IMR-90 (cell line): ENCODE measurements around the gene PGA3. TPM values are rescaled to one million over a fixed set of nuclear protein-coding genes. Genes with fewer than 3 reads are reported as not detected.

Source experiments
- ATAC-seq: fragments of 200-7000 bp; cut with Tn5 transposase; 2 replicates; pipeline ENCODE4 v1.9.1; 2020; ENCODE audit warnings: low read depth, mild to moderate bottlenecking, moderate library complexity
- BruUV-seq: library from RNA; stranded (reverse); fragments of 400-500 nt; replicated peaks from 2 replicates; lab custom pipeline; 2021; lab: Mats Ljungman, UMichigan
- CTCF ChIA-PET: fragments of 300-600 bp; formaldehyde crosslinking; extraction: SDS; loops from one replicate; lab custom pipeline; 2021; ENCODE audit warnings: antibody characterized with exemption; lab: Yijun Ruan, JAX
- POLR2A ChIA-PET: fragments of 300-600 bp; sonication (Branson Sonifier 250); formaldehyde crosslinking; loops from one replicate; lab custom pipeline; 2022; ENCODE audit warnings: antibody characterized with exemption; ENCODE audit not compliant: unreplicated experiment; lab: Charles Lee
- DNase-seq: peaks from one replicate; pipeline ENCODE4 v3.0.0; 2013
- H2AFZ ChIP-seq: replicated peaks from 2 replicates; pipeline ENCODE3; 2013; ENCODE audit warnings: low read length, mild to moderate bottlenecking; ENCODE audit not compliant: poor library complexity
- H2AK5ac ChIP-seq: 2 replicates; pipeline ENCODE4 v1.6.1; 2013; ENCODE audit warnings: low read depth, low read length, inconsistent platforms
- H2AK9ac ChIP-seq: replicated peaks from 2 replicates; pipeline ENCODE3; 2013; ENCODE audit warnings: mild to moderate bottlenecking, low read depth, low read length, moderate library complexity; ENCODE audit not compliant: poor library complexity
- H2BK120ac ChIP-seq: 2 replicates; pipeline ENCODE4 v1.6.1; 2013; ENCODE audit warnings: low read depth, low read length, inconsistent platforms
- H2BK15ac ChIP-seq: 3 replicates; pipeline ENCODE4 v1.6.1; 2013; ENCODE audit warnings: low read depth, low read length, inconsistent platforms
- H2BK20ac ChIP-seq: 2 replicates; pipeline ENCODE4 v1.6.1; 2013; ENCODE audit warnings: low read depth, mild to moderate bottlenecking, inconsistent platforms, low read length, moderate library complexity
- H2BK5ac ChIP-seq: 2 replicates; pipeline ENCODE4 v1.6.1; 2013; ENCODE audit warnings: mild to moderate bottlenecking, low read depth, low read length, inconsistent platforms; ENCODE audit not compliant: poor library complexity, severe bottlenecking
- H3K14ac ChIP-seq: replicated peaks from 2 replicates; pipeline ENCODE4 v1.6.1; 2013; ENCODE audit warnings: low read depth, low read length, inconsistent platforms
- H3K18ac ChIP-seq: 2 replicates; pipeline ENCODE4 v1.6.1; 2013; ENCODE audit warnings: low read depth, low read length, control low read depth
- H3K23ac ChIP-seq: 2 replicates; pipeline ENCODE4 v1.6.1; 2013; ENCODE audit warnings: low read depth, low read length, inconsistent platforms
- H3K27ac ChIP-seq: 2 replicates; pipeline ENCODE4 v1.5.1; 2013; ENCODE audit warnings: mild to moderate bottlenecking, control low read depth, low read length; ENCODE audit not compliant: insufficient read depth
- H3K27me3 ChIP-seq: 2 replicates; pipeline ENCODE4 v1.6.1; 2013; ENCODE audit warnings: low read length; ENCODE audit not compliant: control insufficient read depth, insufficient read depth
- H3K36me3 ChIP-seq: 2 replicates; pipeline ENCODE4 v1.6.1; 2013; ENCODE audit warnings: low read length, mixed read lengths; ENCODE audit not compliant: control insufficient read depth, insufficient read depth
- H3K4ac ChIP-seq: 2 replicates; pipeline ENCODE4 v1.6.1; 2013; ENCODE audit warnings: low read depth, low read length, inconsistent platforms
- H3K4me1 ChIP-seq: 2 replicates; pipeline ENCODE4 v1.6.1; 2013; ENCODE audit warnings: low read length, mixed read lengths; ENCODE audit not compliant: control insufficient read depth, insufficient read depth
- H3K4me2 ChIP-seq: 2 replicates; pipeline ENCODE4 v1.6.1; 2013; ENCODE audit warnings: low read depth, mild to moderate bottlenecking, control low read depth, low read length, moderate library complexity
- H3K4me3 ChIP-seq: 2 replicates; pipeline ENCODE4 v1.5.1; 2013; ENCODE audit warnings: low read depth, mild to moderate bottlenecking, control low read depth, low read length, moderate library complexity; ENCODE audit not compliant: insufficient read depth
- H3K56ac ChIP-seq: 2 replicates; pipeline ENCODE4 v1.6.1; 2013; ENCODE audit warnings: low read length, inconsistent platforms; ENCODE audit not compliant: insufficient read depth; ENCODE audit errors: extremely low read depth
- H3K79me1 ChIP-seq, 2 experiments: 2 replicates each; pipeline ENCODE4 v1.6.1; 2013; ENCODE audit warnings: low read length in 2 of 2, inconsistent platforms in 1 of 2, low read depth in 1 of 2
- H3K9ac ChIP-seq: 2 replicates; pipeline ENCODE4 v1.6.1; 2013; ENCODE audit warnings: low read depth, low read length, control low read depth
- H3K9me1 ChIP-seq: 2 replicates; pipeline ENCODE4 v1.6.1; 2013; ENCODE audit warnings: low read length, inconsistent platforms; ENCODE audit not compliant: insufficient read depth
- H3K9me3 ChIP-seq: 2 replicates; pipeline ENCODE4 v1.6.1; 2013; ENCODE audit warnings: low read length; ENCODE audit not compliant: control insufficient read depth, insufficient read depth
- H4K20me1 ChIP-seq: 2 replicates; pipeline ENCODE4 v1.6.1; 2013; ENCODE audit warnings: low read length, inconsistent platforms; ENCODE audit not compliant: insufficient read depth
- H4K5ac ChIP-seq: 2 replicates; pipeline ENCODE4 v1.6.1; 2013; ENCODE audit warnings: mild to moderate bottlenecking, low read depth, low read length, control low read depth
- H4K8ac ChIP-seq, 2 experiments: 2 replicates each; pipeline ENCODE4 v1.6.1; 2013; ENCODE audit warnings: low read depth in 2 of 2, low read length in 2 of 2, control low read depth in 1 of 2, inconsistent platforms in 1 of 2
- H4K91ac ChIP-seq: 2 replicates; pipeline ENCODE4 v1.6.1; 2013; ENCODE audit warnings: low read depth, low read length, inconsistent platforms; ENCODE audit not compliant: insufficient read depth
- BHLHE40 ChIP-seq: fragments of 150-350 bp; IDR thresholded peaks from 2 replicates; pipeline ENCODE4 v1.6.1; 2016; ENCODE audit warnings: mild to moderate bottlenecking, low read depth, low read length
- CEBPB ChIP-seq: IDR thresholded peaks from 2 replicates; pipeline ENCODE4 v1.6.1; 2012; ENCODE audit warnings: low read depth, low read length, improper control_type of control experiment
- CTCF ChIP-seq: conservative IDR thresholded peaks from 2 replicates; pipeline ENCODE4 v1.5.1; 2012; ENCODE audit warnings: mild to moderate bottlenecking, low read depth, low read length, improper control_type of control experiment
- ELK1 ChIP-seq: fragments of 150-350 bp; IDR thresholded peaks from 2 replicates; pipeline ENCODE4 v1.6.1; 2016; ENCODE audit warnings: low read depth, mild to moderate bottlenecking, low read length, moderate library complexity, borderline replicate concordance
- FOS ChIP-seq: fragments of 150-350 bp; IDR thresholded peaks from 2 replicates; pipeline ENCODE4 v1.6.1; 2016; ENCODE audit warnings: low read depth, low read length
- MAFK ChIP-seq: IDR thresholded peaks from 2 replicates; pipeline ENCODE4 v1.6.1; 2012; ENCODE audit warnings: low read depth, low read length, improper control_type of control experiment
- MAZ ChIP-seq: IDR thresholded peaks from 2 replicates; pipeline ENCODE4 v1.6.1; 2012; ENCODE audit warnings: low read depth, mild to moderate bottlenecking, low read length, improper control_type of control experiment, moderate library complexity, borderline replicate concordance
- NFE2L2 ChIP-seq: fragments of 150-350 bp; IDR thresholded peaks from 2 replicates; pipeline ENCODE4 v1.6.1; 2016; ENCODE audit warnings: low read depth, mild to moderate bottlenecking, low read length
- POLR2A ChIP-seq: IDR thresholded peaks from 2 replicates; pipeline ENCODE4 v1.6.1; 2012; ENCODE audit warnings: mild to moderate bottlenecking, low read depth, low read length
- RAD21 ChIP-seq: IDR thresholded peaks from 2 replicates; pipeline ENCODE4 v1.6.1; 2012; ENCODE audit warnings: low read length, improper control_type of control experiment
- RCOR1 ChIP-seq: IDR thresholded peaks from 2 replicates; pipeline ENCODE4 v1.6.1; 2012; ENCODE audit warnings: mild to moderate bottlenecking, low read length, improper control_type of control experiment; ENCODE audit not compliant: insufficient replicate concordance
- RFX5 ChIP-seq: IDR thresholded peaks from 2 replicates; pipeline ENCODE4 v1.8.0; 2012; ENCODE audit warnings: low read depth, mild to moderate bottlenecking, low read length, moderate library complexity
- SMC3 ChIP-seq: fragments of 150-350 bp; IDR thresholded peaks from 2 replicates; pipeline ENCODE4 v1.6.1; 2016; ENCODE audit warnings: low read depth, mild to moderate bottlenecking, antibody characterized with exemption, low read length, moderate library complexity
- WGBS, 2 experiments: methylation state at CpG; one replicate each; pipeline versions ENCODE4 v1.1.5 to v1.1.7; 2013; ENCODE audit warnings: missing lambda C conversion rate in 2 of 2; ENCODE audit not compliant: insufficient read length in 1 of 2; ENCODE audit errors: extremely low coverage in 2 of 2; 5-methylcytosine and 5-hydroxymethylcytosine counted together
- dilution Hi-C: fragments of 300-500 bp; cut with HindIII; formaldehyde crosslinking; loops from one replicate; pipeline ENCODE4 v1.14.3; 2018; ENCODE audit warnings: low sequenced_read_pairs; ENCODE audit not compliant: unreplicated experiment
- in situ Hi-C: fragments of 300-500 bp; cut with MboI; formaldehyde crosslinking; loops from 3 replicates; pipeline ENCODE4 v1.14.3; 2019; ENCODE audit warnings: low sequenced_read_pairs, inconsistent platforms, mixed read lengths
- intact Hi-C: fragments of 100-400 bp; cut with micrococcal nuclease; formaldehyde crosslinking; loops from 2 replicates; pipeline ENCODE4 v1.10.0; 2022
- polyA plus RNA-seq, 3 experiments: library from polyadenylated mRNA; depleted of rRNA; stranded (reverse); fragments of >200 nt; gene quantifications; 2 replicates each; pipeline ENCODE4 v1.2.3, GENCODE V29; 2012; ENCODE audit warnings: low replicate concordance in 1 of 3
- total RNA-seq: library from RNA; depleted of rRNA; stranded (reverse); fragments of >200 nt; gene quantifications from 2 replicates; pipeline ENCODE4 v1.2.3, GENCODE V29; 2012
- TF ChIP-seq, protein P1 (sequence below): fragments of 150-350 bp; IDR thresholded peaks from 2 replicates; pipeline ENCODE4 v1.6.1; 2017; ENCODE audit warnings: mild to moderate bottlenecking, antibody characterized with exemption, low read length, low read depth

The PGA3 gene
- total and polyA plus RNA-seq, 2 of the 4 experiments (the other 2 are of a cell fraction) = 0.18 TPM; not detected in 1

DNA sequence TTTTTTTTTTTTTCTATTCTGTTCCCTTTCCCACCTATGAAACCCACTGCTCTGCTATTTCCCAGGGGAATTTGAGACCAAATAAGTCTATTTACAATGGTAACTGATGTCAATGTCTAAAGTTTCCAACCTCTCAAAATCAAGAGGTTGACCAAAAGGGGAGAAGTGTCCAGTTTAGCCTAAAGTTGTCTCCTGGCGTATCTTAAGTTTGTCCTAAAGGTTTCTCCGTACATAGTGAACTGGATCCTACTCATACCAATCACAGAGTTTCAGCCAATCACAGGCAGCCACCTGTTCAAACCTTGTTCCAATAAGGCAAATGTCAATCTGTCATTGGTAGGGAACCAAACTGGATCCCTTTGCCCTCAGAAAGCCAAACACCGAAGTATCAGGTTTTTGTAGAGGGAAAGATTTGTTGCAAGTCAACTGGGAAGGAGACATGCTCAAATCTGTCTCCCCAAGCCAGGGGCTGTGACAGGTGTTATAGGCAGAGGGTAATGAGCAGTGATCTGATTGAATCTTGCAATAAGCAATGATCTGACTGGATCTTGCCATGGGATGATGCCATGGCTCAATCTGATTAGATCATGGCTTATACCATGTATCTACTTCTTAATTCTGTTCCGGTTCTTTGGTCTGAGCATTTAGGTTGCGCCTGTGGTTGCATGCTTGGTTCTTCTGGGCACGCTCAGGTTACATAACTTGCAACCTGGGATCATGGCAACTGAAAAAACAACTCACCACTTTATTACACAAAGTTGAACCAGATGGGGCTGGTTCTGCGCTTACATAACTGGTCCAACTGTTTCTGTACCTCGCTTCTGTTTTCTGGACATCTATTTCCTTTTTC, 41.0 kb upstream of the PGA3 start:
- Histone ChIP-seq H3K27ac (no peak overlapping the region), H3K4me3 (peak overlapping the region; percentile 82), H3K27me3 (no peaks in the 10 kb centered on the region), H3K9ac (peak overlapping the region; percentile 89; the same call in 1 of the 2 replicates), H3K23ac (peak overlapping the region; percentile 77; the same call in 1 of the 2 replicates), H2AK5ac (no peak overlapping the region), H3K56ac (peak overlapping the region; percentile 63), H2BK120ac (no peak overlapping the region), H3K9me3 (no peaks in the 10 kb centered on the region), H4K20me1 (no peaks in the 10 kb centered on the region), H2AK9ac (peak overlapping the region; percentile 38), H3K18ac (no peak overlapping the region), H3K9me1 (peaks cover 13% of the 10 kb centered on the region), H2AFZ (peak overlapping the region; percentile 54), H4K5ac (no peak overlapping the region; the same call in 1 of the 2 replicates), H2BK5ac (no peak overlapping the region), H3K4me2 (peak overlapping the region; percentile 97), H2BK15ac (no peak overlapping the region), H2BK20ac (no peak overlapping the region), H3K36me3 (no peaks in the 10 kb centered on the region), H3K14ac (peak overlapping the region; percentile 95), H3K4ac (peak overlapping the region; percentile 89; the same call in 1 of the 2 replicates), H4K8ac (peak overlapping the region; percentile 94 to 98), H3K79me1 (peaks cover 18 to 38% of the 10 kb centered on the region in 2 experiments), H3K4me1 (peaks cover 9% of the 10 kb centered on the region), H4K91ac (no peak overlapping the region)
- ATAC-seq (no peak), DNase-seq (peak; percentile 44)
- dilution Hi-C loops = no loop called here
- WGBS, 2 experiments = 17% methylated on average over 1 of the region's 8 CpGs; no CpG with 5 or more reads in 1 of the 2 experiments
- in situ Hi-C loops = no loop called here
- CTCF ChIA-PET = no interaction called here
- no TSS peak for BruUV-seq
- POLR2A ChIA-PET = no interaction called here
- intact Hi-C loops = no loop called here
- TF ChIP-seq SMC3 = no peak
- no peak for TF ChIP-seq RFX5
- no peak for TF ChIP-seq MAFK
- TF ChIP-seq, protein P1, sequence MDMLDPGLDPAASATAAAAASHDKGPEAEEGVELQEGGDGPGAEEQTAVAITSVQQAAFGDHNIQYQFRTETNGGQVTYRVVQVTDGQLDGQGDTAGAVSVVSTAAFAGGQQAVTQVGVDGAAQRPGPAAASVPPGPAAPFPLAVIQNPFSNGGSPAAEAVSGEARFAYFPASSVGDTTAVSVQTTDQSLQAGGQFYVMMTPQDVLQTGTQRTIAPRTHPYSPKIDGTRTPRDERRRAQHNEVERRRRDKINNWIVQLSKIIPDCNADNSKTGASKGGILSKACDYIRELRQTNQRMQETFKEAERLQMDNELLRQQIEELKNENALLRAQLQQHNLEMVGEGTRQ = no peak
- no peak for TF ChIP-seq NFE2L2
- no peak for TF ChIP-seq MAZ
- no peak for TF ChIP-seq RAD21
- TF ChIP-seq CTCF = no peak
- TF ChIP-seq CEBPB = no peak
- no peak for TF ChIP-seq RCOR1
- no peak for TF ChIP-seq ELK1
- no peak for TF ChIP-seq BHLHE40
- TF ChIP-seq POLR2A = no peak
- TF ChIP-seq FOS = no peak
